HG03045 (cell line): Measurements from ENCODE around the gene HS3ST1.

Experiments used
- ATAC-seq: cut with Tn5 transposase; IDR thresholded peaks from one replicate; pipeline ENCODE4 v1.9.1; 2021; ENCODE audit warnings: mild to moderate bottlenecking, moderate library complexity; ENCODE audit not compliant: unreplicated experiment

Gene HS3ST1

GRCh38 chr4:11436084-11436483, 7.4 kb upstream of the HS3ST1 start:
- ATAC-seq = no peak

GRCh38 chr4:11435557-11435956, 6.9 kb upstream of the HS3ST1 start:
- no peak for ATAC-seq

- no peak for ATAC-seq
Observed at GRCh38 chr4:11431111-11431510, 2.4 kb upstream of the HS3ST1 start.

- no peak for ATAC-seq
Observed at GRCh38 chr4:11430536-11430935, 1.8 kb upstream of the HS3ST1 start.

GRCh38 chr4:11429699-11430045, 978 bp upstream of the HS3ST1 start:
- ATAC-seq = no peak

- peak; percentile 79 for ATAC-seq
Observed at GRCh38 chr4:11428899-11429698, 405 bp upstream of the HS3ST1 start.

- ATAC-seq = no peak
Observed at GRCh38 chr4:11427121-11427996, 1.3 kb downstream of the HS3ST1 start.

- ATAC-seq = no peak
Observed at GRCh38 chr4:11426731-11427120, 2.0 kb downstream of the HS3ST1 start.

GRCh38 chr4:11426003-11426402, 2.7 kb downstream of the HS3ST1 start:
- ATAC-seq = no peak

GRCh38 chr4:11424856-11425255, 3.8 kb downstream of the HS3ST1 start:
- ATAC-seq = no peak

GRCh38 chr4:11424000-11424399, 4.7 kb downstream of the HS3ST1 start:
- ATAC-seq = no peak

- no peak for ATAC-seq
Observed at GRCh38 chr4:11423465-11423864, 5.2 kb downstream of the HS3ST1 start.

GRCh38 chr4:11421116-11421515, 7.6 kb downstream of the HS3ST1 start:
- no peak for ATAC-seq

- ATAC-seq = no peak
Observed at GRCh38 chr4:11420327-11420726, 8.4 kb downstream of the HS3ST1 start.

- no peak for ATAC-seq
Observed at GRCh38 chr4:11418610-11419009, 10.1 kb downstream of the HS3ST1 start.

- no peak for ATAC-seq
Observed at GRCh38 chr4:11416767-11417113, 12.0 kb downstream of the HS3ST1 start.

- ATAC-seq = peak; percentile 38
Observed at GRCh38 chr4:11416071-11416766, 12.5 kb downstream of the HS3ST1 start.

GRCh38 chr4:11415409-11416070, 13.2 kb downstream of the HS3ST1 start:
- ATAC-seq = peak; percentile 61

- no peak for ATAC-seq
Observed at GRCh38 chr4:11412211-11412610, 16.5 kb downstream of the HS3ST1 start.

- no peak for ATAC-seq
Observed at GRCh38 chr4:11409632-11410031, 19.1 kb downstream of the HS3ST1 start.
